MM.1S (cell line): ENCODE data around the gene CPA2.

ENCODE experiments used
- DNase-seq: peaks from one replicate; pipeline ENCODE4 v3.0.0-alpha.2; 2015
- H2AFZ ChIP-seq: fragments of 300-600 bp; sonication (generic); 2 replicates; pipeline ENCODE4 v1.6.0; 2016; ENCODE audit warnings: antibody characterized with exemption, low read length
- H3F3A ChIP-seq: fragments of 300-600 bp; sonication (generic); 2 replicates; pipeline ENCODE4 v1.6.1; 2016; ENCODE audit warnings: mild to moderate bottlenecking, antibody characterized with exemption, low read length, moderate library complexity, mixed read lengths; ENCODE audit not compliant: insufficient read depth
- H3K27ac ChIP-seq: fragments of 300-600 bp; sonication (generic); 2 replicates; pipeline ENCODE4 v1.5.1; 2016; ENCODE audit warnings: mild to moderate bottlenecking, low read length
- H3K27me3 ChIP-seq: fragments of 300-600 bp; sonication (generic); replicated peaks from 2 replicates; pipeline ENCODE4 v1.6.0; 2016; ENCODE audit warnings: low read length; ENCODE audit not compliant: insufficient read depth
- H3K36me3 ChIP-seq: fragments of 300-600 bp; sonication (generic); replicated peaks from 2 replicates; pipeline ENCODE4 v1.6.1; 2016; ENCODE audit warnings: mild to moderate bottlenecking, low read length, mixed read lengths; ENCODE audit not compliant: insufficient read depth
- H3K4me1 ChIP-seq: fragments of 300-600 bp; sonication (generic); 2 replicates; pipeline ENCODE4 v1.6.1; 2016; ENCODE audit warnings: low read length, mixed read lengths
- H3K4me2 ChIP-seq: fragments of 300-600 bp; sonication (generic); 2 replicates; pipeline ENCODE4 v1.6.0; 2016; ENCODE audit warnings: low read depth, low read length
- H3K4me3 ChIP-seq: fragments of 300-600 bp; sonication (generic); 2 replicates; pipeline ENCODE4 v1.5.1; 2016; ENCODE audit warnings: low read length, mixed read lengths
- H3K79me2 ChIP-seq: fragments of 300-600 bp; sonication (generic); 2 replicates; pipeline ENCODE4 v1.6.1; 2016; ENCODE audit warnings: mixed run types, low read length, mixed read lengths
- H3K9ac ChIP-seq: fragments of 300-600 bp; sonication (generic); 2 replicates; pipeline ENCODE4 v1.6.1; 2016; ENCODE audit warnings: low read length, mixed read lengths
- H3K9me2 ChIP-seq: fragments of 300-600 bp; sonication (generic); replicated peaks from 2 replicates; pipeline ENCODE4 v1.6.1; 2016; ENCODE audit warnings: mild to moderate bottlenecking, low read length, mixed read lengths; ENCODE audit not compliant: insufficient read depth
- H3K9me3 ChIP-seq: fragments of 300-600 bp; sonication (generic); replicated peaks from 2 replicates; pipeline ENCODE4 v1.6.1; 2016; ENCODE audit warnings: mild to moderate bottlenecking, low read length, mixed read lengths; ENCODE audit not compliant: insufficient read depth
- H4K20me1 ChIP-seq: fragments of 300-600 bp; sonication (generic); 2 replicates; pipeline ENCODE4 v1.6.1; 2016; ENCODE audit warnings: mild to moderate bottlenecking, low read length, moderate library complexity, mixed read lengths; ENCODE audit not compliant: insufficient read depth
- EZH2 ChIP-seq: fragments of 300-600 bp; sonication (generic); optimal IDR thresholded peaks from 2 replicates; pipeline ENCODE3; 2017; ENCODE audit warnings: low read depth, mild to moderate bottlenecking, antibody characterized with exemption, low read length, mixed read lengths
- EZH2phosphoT487 ChIP-seq: fragments of 300-600 bp; sonication (generic); IDR thresholded peaks from 2 replicates; pipeline ENCODE4 v1.6.1; 2018; ENCODE audit warnings: antibody characterized with exemption, low read length
- TF ChIP-seq, protein P1 (sequence below): fragments of 300-600 bp; sonication (generic); IDR thresholded peaks from 2 replicates; pipeline ENCODE4 v1.5.1; 2016; ENCODE audit warnings: antibody characterized with exemption, low read length, mixed read lengths

The CPA2 gene

DNA sequence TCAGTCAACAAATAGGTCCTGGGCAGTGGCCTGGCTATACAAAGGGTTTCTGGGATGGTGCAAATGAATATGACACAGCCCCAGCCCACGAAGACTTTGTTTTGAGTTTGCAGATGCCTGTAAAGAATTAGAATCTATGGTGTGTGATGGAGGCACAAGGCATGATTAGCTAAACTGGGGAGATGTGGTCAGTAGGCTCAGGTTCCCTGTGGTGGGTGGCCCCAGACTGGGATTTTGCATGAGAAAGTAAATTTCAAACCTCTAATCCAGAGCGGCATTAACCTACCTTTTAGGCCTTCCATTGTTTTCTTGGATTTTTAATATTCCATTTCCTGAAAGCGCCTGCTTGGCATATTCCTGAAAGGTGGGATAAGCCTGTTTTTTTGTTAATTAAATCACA lies 71.6 kb downstream of the CPA2 start:
- H3K4me3 ChIP-seq = no peak overlapping the region
- H3K36me3 ChIP-seq = no peaks in the 10 kb centered on the region
- H3K27ac ChIP-seq = no peak overlapping the region

More for the DNA sequence above, 71.6 kb downstream of the CPA2 start:
- no peak overlapping the region for H2AFZ ChIP-seq
- TF ChIP-seq, protein P1, sequence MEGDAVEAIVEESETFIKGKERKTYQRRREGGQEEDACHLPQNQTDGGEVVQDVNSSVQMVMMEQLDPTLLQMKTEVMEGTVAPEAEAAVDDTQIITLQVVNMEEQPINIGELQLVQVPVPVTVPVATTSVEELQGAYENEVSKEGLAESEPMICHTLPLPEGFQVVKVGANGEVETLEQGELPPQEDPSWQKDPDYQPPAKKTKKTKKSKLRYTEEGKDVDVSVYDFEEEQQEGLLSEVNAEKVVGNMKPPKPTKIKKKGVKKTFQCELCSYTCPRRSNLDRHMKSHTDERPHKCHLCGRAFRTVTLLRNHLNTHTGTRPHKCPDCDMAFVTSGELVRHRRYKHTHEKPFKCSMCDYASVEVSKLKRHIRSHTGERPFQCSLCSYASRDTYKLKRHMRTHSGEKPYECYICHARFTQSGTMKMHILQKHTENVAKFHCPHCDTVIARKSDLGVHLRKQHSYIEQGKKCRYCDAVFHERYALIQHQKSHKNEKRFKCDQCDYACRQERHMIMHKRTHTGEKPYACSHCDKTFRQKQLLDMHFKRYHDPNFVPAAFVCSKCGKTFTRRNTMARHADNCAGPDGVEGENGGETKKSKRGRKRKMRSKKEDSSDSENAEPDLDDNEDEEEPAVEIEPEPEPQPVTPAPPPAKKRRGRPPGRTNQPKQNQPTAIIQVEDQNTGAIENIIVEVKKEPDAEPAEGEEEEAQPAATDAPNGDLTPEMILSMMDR = no peak
- no peak for TF ChIP-seq EZH2
- TF ChIP-seq EZH2phosphoT487 = no peak
- H3K9ac ChIP-seq = no peak overlapping the region
- H3K9me3 ChIP-seq = no peaks in the 10 kb centered on the region
- H3K4me2 ChIP-seq = no peak overlapping the region
- no peaks in the 10 kb centered on the region for H3K27me3 ChIP-seq
- no peaks in the 10 kb centered on the region for H3K4me1 ChIP-seq
- no peaks in the 10 kb centered on the region for H3F3A ChIP-seq
- no peak for DNase-seq
- H4K20me1 ChIP-seq = no peaks in the 10 kb centered on the region
- no peaks in the 10 kb centered on the region for H3K9me2 ChIP-seq
- no peaks in the 10 kb centered on the region for H3K79me2 ChIP-seq
